ENCODE measurements around the gene FOXE3. TPM values are rescaled to one million over a fixed set of nuclear protein-coding genes. Genes with fewer than 3 reads are reported as not detected.

FOXE3 gene
- total and polyA plus RNA-seq, 2 of the 8 experiments (the other 6 are each of a cell fraction or from before 2014, with no cell fraction given): 0.18 TPM; not detected in 1

DNA sequence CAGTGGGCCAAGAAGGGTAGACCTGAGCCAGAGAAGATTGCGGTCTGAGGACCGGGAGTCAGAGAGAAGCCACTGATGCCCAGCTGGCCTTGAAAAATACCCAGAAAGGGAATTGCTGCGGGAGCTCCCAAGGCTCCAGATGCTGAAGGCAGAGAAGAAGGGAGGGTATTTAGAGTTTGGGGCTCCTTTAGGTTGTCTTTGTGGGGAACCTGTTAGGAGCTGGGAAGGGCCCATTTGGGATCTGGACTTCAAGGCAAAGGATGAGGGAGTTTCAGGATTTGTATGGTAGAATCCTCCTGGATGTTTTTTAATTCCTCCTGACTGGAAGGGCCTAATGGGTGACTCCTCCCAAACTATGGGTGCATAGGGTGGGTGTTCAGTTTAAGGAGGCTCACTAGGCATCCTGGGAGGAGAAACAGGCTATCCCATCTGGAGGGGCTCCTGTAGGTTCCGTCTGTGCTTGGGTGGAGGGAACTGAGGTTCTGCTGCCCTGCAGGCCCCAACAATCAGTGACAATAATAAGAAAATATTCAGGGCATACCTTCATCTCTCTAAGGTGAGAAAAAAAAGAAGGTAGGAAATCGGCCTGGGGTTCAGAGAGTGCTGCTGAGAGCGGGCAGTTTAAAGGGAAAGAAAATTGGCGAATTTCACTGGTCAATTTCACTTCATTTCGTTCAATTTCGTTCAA lies 26.9 kb downstream of the FOXE3 start (continued):
- TF ChIP-seq RNF2 (IDR thresholded peaks at IDR 0.05; ENCODE audit: borderline replicate concordance, low read depth, low read length, missing control alignments, poor library complexity, severe bottlenecking): peak; percentile 92

All from H1 (cell line).